Left ventricle myocardium superior (tissue), 1 donor: ENCODE data around the gene USP28. TPM values are rescaled to one million over a fixed set of nuclear protein-coding genes. Genes with fewer than 3 reads are reported as not detected.
A peak's percentile ranks its signal among the peaks of the same experiment; 100 is the strongest.
"Not testable (repeated sequence)": the region's sequence is repeated elsewhere in the genome, so short reads cannot be mapped to it uniquely, and the experiment has no call there.

ENCODE experiments used
- ATAC-seq: fragments of 200-7000 bp; cut with Tn5 transposase; one replicate; pipeline ENCODE4 v1.9.1; 2020; ENCODE audit warnings: mild to moderate bottlenecking, moderate library complexity
- DNase-seq: peaks from one replicate; pipeline ENCODE4 v3.0.0-alpha.2; 2020
- intact Hi-C: fragments of 100-400 bp; cut with micrococcal nuclease; formaldehyde crosslinking; loops from one replicate; pipeline ENCODE4 v1.11.0; 2022
- total RNA-seq: library from RNA; stranded (reverse); fragmentation: NEBNext Ultra II Directional; extraction: Animal tissue kit (Norgen Biotek cat#: 25700); gene quantifications from one replicate; pipeline ENCODE4 v1.2.1, GENCODE V29; 2021
- donor health status: DM: no; HTN: yes; CAD: no; lungs with severe emphysema.

The USP28 gene
- total RNA-seq, 1 donor from 2014 or later: 167 TPM

GRCh38 chr11:113879446-113879845 lies 4.1 kb upstream of the USP28 start:
- DNase-seq, intact Hi-C loops, ATAC-seq: not testable (repeated sequence)

- ATAC-seq: no peak
- no peak for DNase-seq
- intact Hi-C loops: no loop called here
Observed at GRCh38 chr11:113877670-113878055, 2.3 kb upstream of the USP28 start.

GRCh38 chr11:113876798-113877669 lies 1.7 kb upstream of the USP28 start:
- DNase-seq (no peak), ATAC-seq (no peak)
- intact Hi-C loops: no loop called here

- no peak for ATAC-seq
- no peak for DNase-seq
- intact Hi-C loops: no loop called here
Observed at GRCh38 chr11:113876074-113876797, 864 bp upstream of the USP28 start.

GRCh38 chr11:113874581-113875233 lies 665 bp downstream of the USP28 start:
- ATAC-seq (no peak), DNase-seq (no peak)
- intact Hi-C loops: no loop called here

GRCh38 chr11:113874096-113874495 lies 1.3 kb downstream of the USP28 start:
- peak; percentile 35 for DNase-seq
- intact Hi-C loops: no loop called here
- ATAC-seq: no peak

GRCh38 chr11:113873236-113873626 lies 2.1 kb downstream of the USP28 start:
- ATAC-seq: peak; percentile 73
- peak; percentile 53 for DNase-seq
- intact Hi-C loops: no loop called here

- DNase-seq (no peak), ATAC-seq (no peak)
- intact Hi-C loops: no loop called here
Observed at GRCh38 chr11:113871336-113871735, 4.0 kb downstream of the USP28 start.

GRCh38 chr11:113867843-113868503 lies 7.4 kb downstream of the USP28 start:
- ATAC-seq (no peak), DNase-seq (no peak)
- intact Hi-C loops: no loop called here

GRCh38 chr11:113865873-113866272 lies 9.5 kb downstream of the USP28 start:
- no peak for ATAC-seq
- intact Hi-C loops: no loop called here
- DNase-seq: no peak

- ATAC-seq (no peak), DNase-seq (no peak)
- intact Hi-C loops: no loop called here
Observed at GRCh38 chr11:113864410-113864809, 11.0 kb downstream of the USP28 start.

- intact Hi-C loops: no loop called here
- ATAC-seq (no peak), DNase-seq (no peak)
Observed at GRCh38 chr11:113862435-113862834, 12.9 kb downstream of the USP28 start.

- DNase-seq (no peak), ATAC-seq (no peak)
- intact Hi-C loops: no loop called here
Observed at GRCh38 chr11:113859665-113860064, 15.7 kb downstream of the USP28 start.

GRCh38 chr11:113856966-113857759 lies 18.2 kb downstream of the USP28 start:
- ATAC-seq: peak; percentile 61
- intact Hi-C loops: no loop called here
- no peak for DNase-seq

GRCh38 chr11:113855803-113856202 lies 19.6 kb downstream of the USP28 start:
- no peak for DNase-seq
- ATAC-seq: peak; percentile 25
- intact Hi-C loops: no loop called here

- intact Hi-C loops: no loop called here
- DNase-seq: no peak
- ATAC-seq: no peak
Observed at GRCh38 chr11:113850188-113850587, 25.2 kb downstream of the USP28 start.

GRCh38 chr11:113849713-113850112 lies 25.7 kb downstream of the USP28 start:
- intact Hi-C loops: no loop called here
- ATAC-seq (no peak), DNase-seq (no peak)

- no peak for DNase-seq
- ATAC-seq: no peak
- intact Hi-C loops: no loop called here
Observed at GRCh38 chr11:113847580-113847979, 27.8 kb downstream of the USP28 start.

- no peak for DNase-seq
- intact Hi-C loops: no loop called here
- ATAC-seq: no peak
Observed at GRCh38 chr11:113847111-113847510, 28.3 kb downstream of the USP28 start.
